ENCODE measurements around the gene AKT1S1.

The AKT1S1 gene

DNA sequence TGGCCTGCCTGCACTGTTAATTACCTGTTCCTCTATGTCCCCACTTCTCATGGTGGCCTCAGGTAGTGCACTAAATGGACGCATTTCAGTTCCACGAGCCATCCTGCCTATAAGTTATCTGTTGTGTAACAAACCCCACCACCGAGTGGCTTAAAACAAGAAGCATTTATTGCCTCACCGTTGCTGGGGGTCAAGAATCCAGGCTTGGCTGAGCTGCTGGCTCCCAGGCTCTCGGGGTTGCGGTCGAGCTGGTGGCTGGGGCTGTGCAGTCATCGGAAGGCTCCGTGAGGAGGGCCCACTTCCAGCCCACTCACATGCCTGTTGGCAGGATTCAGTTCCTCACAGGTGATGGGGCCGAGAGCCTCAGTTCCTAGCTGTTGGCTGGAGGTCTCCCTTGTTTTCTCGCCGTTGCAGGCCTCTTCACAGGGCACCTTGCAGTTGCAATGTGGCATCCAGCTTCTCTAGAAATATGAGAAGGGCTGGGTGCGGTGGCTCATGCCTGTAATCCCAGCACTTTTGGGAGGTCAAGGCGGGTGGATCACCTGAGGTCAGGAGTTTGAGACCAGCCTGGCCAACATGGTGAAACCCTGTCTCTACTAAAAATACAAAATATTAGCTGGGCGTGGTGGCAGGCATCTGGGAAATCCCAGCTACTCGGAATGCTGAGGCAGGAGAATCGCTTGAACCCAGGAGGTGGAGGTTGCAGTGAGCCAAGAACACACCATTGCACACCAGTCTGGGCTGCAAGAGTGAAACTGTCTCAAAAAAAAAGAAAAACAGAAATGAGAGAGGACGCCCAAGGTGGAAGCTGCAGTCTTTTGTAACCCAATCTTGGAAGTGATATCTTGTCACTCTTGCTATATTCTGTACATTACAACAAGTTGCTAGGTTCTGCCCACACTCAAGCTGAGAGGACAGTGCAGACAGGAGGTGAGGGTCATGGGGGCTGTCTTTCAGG lies 32.7 kb downstream of the AKT1S1 start:
- no peaks in the 10 kb centered on the region for H3K9me3 ChIP-seq (ENCODE audit: control insufficient read depth, insufficient read depth, low read depth, low read length)
- no peak overlapping the region for H3K27ac ChIP-seq (ENCODE audit: extremely low read depth, low read depth, low read length)
- no peak overlapping the region for H3K4me3 ChIP-seq (ENCODE audit: low read depth, low read length)
- H3K36me3 ChIP-seq (ENCODE audit: control insufficient read depth in 2 of 2, insufficient read depth in 1 of 2, low read length in 2 of 2): peaks cover 6 to 19% of the 10 kb centered on the region in 2 experiments
- H3K4me1 ChIP-seq (ENCODE audit: control insufficient read depth, insufficient read depth, low read length): peaks cover 2% of the 10 kb centered on the region; the same call in 1 of the 2 replicates
- POLR2A ChIA-PET: interaction anchor here (1.8 kb wide), 1 partner anchor 40 kb away, joined by 5 read pairs; no protein-coding TSS in a partner anchor
- CTCF ChIA-PET: interaction anchor here (0.6 to 1.5 kb wide), 3 partner anchors 93 to 168 kb away, joined by 3 to 6 read pairs (median 5); no protein-coding TSS in a partner anchor
- TF ChIP-seq ZNF423 (tag by site-specific recombination; IDR thresholded peaks at IDR 0.05) (no peak), GLIS1 (tag by site-specific recombination; IDR thresholded peaks at IDR 0.05) (no peak), ZNF785 (tag by site-specific recombination; IDR thresholded peaks at IDR 0.05) (no peak), SCRT1 (tag by site-specific recombination; IDR thresholded peaks at IDR 0.05; ENCODE audit: borderline replicate concordance) (no peak), ZNF24 (tag by site-specific recombination; IDR thresholded peaks at IDR 0.05) (no peak), ZNF843 (tag by site-specific recombination; IDR thresholded peaks at IDR 0.05) (no peak), ZNF2 (tag by site-specific recombination; IDR thresholded peaks at IDR 0.05) (no peak), RBAK (tag by site-specific recombination; IDR thresholded peaks at IDR 0.05) (no peak), ZNF501 (tag by site-specific recombination; IDR thresholded peaks at IDR 0.05) (no peak), ZBTB48 (tag by site-specific recombination; IDR thresholded peaks at IDR 0.05) (no peak), FEZF1 (tag by site-specific recombination; IDR thresholded peaks at IDR 0.05) (no peak), ZNF391 (tag by site-specific recombination; IDR thresholded peaks at IDR 0.05; ENCODE audit: borderline replicate concordance, low read depth) (no peak), SALL2 (tag by site-specific recombination; IDR thresholded peaks at IDR 0.05; ENCODE audit: borderline replicate concordance) (no peak), ZNF473 (tag by site-specific recombination; IDR thresholded peaks at IDR 0.05) (no peak)
- TF ChIP-seq, protein P1, sequence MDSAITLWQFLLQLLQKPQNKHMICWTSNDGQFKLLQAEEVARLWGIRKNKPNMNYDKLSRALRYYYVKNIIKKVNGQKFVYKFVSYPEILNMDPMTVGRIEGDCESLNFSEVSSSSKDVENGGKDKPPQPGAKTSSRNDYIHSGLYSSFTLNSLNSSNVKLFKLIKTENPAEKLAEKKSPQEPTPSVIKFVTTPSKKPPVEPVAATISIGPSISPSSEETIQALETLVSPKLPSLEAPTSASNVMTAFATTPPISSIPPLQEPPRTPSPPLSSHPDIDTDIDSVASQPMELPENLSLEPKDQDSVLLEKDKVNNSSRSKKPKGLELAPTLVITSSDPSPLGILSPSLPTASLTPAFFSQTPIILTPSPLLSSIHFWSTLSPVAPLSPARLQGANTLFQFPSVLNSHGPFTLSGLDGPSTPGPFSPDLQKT (IDR thresholded peaks at IDR 0.05; ENCODE audit: borderline replicate concordance, low read depth, low read length): no peak
- TF ChIP-seq, protein P2, sequence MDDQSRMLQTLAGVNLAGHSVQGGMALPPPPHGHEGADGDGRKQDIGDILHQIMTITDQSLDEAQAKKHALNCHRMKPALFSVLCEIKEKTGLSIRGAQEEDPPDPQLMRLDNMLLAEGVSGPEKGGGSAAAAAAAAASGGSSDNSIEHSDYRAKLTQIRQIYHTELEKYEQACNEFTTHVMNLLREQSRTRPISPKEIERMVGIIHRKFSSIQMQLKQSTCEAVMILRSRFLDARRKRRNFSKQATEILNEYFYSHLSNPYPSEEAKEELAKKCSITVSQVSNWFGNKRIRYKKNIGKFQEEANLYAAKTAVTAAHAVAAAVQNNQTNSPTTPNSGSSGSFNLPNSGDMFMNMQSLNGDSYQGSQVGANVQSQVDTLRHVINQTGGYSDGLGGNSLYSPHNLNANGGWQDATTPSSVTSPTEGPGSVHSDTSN (CRISPR knock-in tag; IDR thresholded peaks at IDR 0.05): no peak

DNA sequence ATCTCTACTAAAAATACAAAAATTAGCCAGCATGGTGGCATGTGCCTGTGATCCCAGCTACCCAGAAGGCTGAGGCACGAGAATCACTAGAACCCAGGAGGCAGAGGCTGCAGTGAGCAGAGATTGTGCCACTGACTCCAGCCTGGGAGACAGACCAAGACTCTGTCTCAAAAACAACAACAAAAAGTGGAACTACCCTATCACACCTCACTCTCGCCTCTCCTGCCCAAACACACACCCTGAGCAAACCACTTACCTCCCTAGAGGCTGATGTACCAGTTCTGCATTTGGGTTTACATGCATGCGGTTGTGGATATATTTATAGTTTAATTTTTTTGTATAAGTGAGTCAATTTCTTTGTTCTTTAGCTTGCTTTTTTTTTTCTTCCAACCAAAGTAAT lies 33.9 kb downstream of the AKT1S1 start:
- H3K27ac ChIP-seq (ENCODE audit: extremely low read depth, low read depth, low read length): no peak overlapping the region
- peaks cover 6 to 30% of the 10 kb centered on the region in 2 experiments for H3K36me3 ChIP-seq (ENCODE audit: control insufficient read depth in 2 of 2, insufficient read depth in 1 of 2, low read length in 2 of 2)
- CTCF ChIA-PET: interaction anchor here (0.6 to 1.5 kb wide), 3 partner anchors 38 to 162 kb away, joined by 3 to 6 read pairs (median 4); no protein-coding TSS in a partner anchor
- H3K9me3 ChIP-seq (ENCODE audit: control insufficient read depth, insufficient read depth, low read depth, low read length): no peaks in the 10 kb centered on the region
- H3K4me3 ChIP-seq (ENCODE audit: low read depth, low read length): no peak overlapping the region
- POLR2A ChIA-PET: interaction anchor here (1.8 kb wide), 1 partner anchor 39 kb away, joined by 5 read pairs; no protein-coding TSS in a partner anchor
- TF ChIP-seq TCF7L2 (IDR thresholded peaks at IDR 0.05; ENCODE audit: borderline replicate concordance, low read depth, low read length) (no peak), ZNF114 (tag by site-specific recombination; IDR thresholded peaks at IDR 0.05) (no peak), ZNF664 (tag by site-specific recombination; IDR thresholded peaks at IDR 0.05) (no peak), ZBTB7A (tag by site-specific recombination; IDR thresholded peaks at IDR 0.05; ENCODE audit: low read depth) (no peak)
- TF ChIP-seq, protein P3, sequence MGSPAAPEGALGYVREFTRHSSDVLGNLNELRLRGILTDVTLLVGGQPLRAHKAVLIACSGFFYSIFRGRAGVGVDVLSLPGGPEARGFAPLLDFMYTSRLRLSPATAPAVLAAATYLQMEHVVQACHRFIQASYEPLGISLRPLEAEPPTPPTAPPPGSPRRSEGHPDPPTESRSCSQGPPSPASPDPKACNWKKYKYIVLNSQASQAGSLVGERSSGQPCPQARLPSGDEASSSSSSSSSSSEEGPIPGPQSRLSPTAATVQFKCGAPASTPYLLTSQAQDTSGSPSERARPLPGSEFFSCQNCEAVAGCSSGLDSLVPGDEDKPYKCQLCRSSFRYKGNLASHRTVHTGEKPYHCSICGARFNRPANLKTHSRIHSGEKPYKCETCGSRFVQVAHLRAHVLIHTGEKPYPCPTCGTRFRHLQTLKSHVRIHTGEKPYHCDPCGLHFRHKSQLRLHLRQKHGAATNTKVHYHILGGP (tag by site-specific recombination; IDR thresholded peaks at IDR 0.05): no peak
- H3K4me1 ChIP-seq (ENCODE audit: control insufficient read depth, insufficient read depth, low read length): peaks cover 2% of the 10 kb centered on the region; the same call in 1 of the 2 replicates
